HG02610 (cell line): ENCODE data around the gene R3HDM1.
A peak's percentile ranks its signal among the peaks of the same experiment; 100 is the strongest.
"Not testable (repeated sequence)": the region's sequence is repeated elsewhere in the genome, so short reads cannot be mapped to it uniquely, and the experiment has no call there.

ENCODE experiments used
- ATAC-seq: cut with Tn5 transposase; IDR thresholded peaks from one replicate; pipeline ENCODE4 v1.9.1; 2021; ENCODE audit warnings: mild to moderate bottlenecking, moderate library complexity; ENCODE audit not compliant: unreplicated experiment

Gene R3HDM1

DNA sequence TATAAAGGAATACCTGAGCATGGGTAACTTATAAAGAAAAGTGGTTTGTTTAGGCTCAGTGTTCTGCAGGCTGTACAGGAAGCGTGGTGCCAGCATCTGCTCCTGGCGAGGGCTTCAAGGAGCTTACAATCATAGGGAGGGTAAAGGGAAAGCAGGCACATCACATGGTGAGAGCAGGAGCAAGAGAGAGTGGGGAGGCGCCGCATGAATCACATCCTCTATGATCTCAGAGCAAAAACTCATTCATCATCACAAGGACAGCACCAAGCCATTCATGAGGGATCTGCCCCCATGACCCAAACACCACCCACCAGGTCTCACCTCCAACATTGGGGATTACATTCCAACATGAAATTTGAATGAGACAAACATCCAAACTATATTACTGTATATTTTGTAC is 32.5 kb downstream of the R3HDM1 start:
- no peak for ATAC-seq

DNA sequence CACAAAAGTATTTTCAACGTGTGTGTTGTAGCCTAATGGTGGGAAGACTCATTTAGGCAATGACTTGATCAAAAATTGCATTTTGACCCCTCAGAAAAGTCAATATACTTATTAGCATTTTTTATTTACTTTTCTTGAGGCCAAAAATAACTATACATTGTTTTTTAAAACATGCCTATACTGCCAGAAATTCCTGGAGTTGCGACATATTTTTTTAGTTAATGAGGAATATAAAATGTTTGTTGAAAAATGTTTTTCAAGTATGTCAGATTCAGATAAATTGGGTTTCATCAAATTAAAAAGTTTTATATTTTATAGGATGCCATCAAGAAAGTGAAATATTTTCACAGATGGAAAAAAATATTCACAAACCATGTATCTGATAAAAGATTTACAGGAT is 39.6 kb downstream of the R3HDM1 start:
- ATAC-seq = no peak

DNA sequence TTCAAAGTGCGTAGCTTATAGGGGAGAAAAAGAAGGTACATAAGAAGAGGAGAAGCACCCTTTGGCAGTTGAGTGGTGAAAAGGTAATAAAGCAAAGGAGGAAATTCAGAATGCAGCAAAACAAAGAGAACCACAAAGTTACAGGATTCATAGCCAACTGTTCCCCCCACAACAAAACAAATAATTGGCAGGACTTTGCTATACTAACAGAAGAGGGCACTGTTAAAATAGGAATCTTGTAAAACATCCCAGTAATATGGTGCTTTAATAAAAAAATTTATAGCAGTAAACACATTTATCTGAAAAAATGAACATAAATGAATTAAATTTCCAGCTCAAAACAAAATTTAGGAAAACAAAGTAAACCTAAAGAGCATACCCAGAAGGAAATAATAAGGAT is 42.3 kb downstream of the R3HDM1 start:
- no peak for ATAC-seq

DNA sequence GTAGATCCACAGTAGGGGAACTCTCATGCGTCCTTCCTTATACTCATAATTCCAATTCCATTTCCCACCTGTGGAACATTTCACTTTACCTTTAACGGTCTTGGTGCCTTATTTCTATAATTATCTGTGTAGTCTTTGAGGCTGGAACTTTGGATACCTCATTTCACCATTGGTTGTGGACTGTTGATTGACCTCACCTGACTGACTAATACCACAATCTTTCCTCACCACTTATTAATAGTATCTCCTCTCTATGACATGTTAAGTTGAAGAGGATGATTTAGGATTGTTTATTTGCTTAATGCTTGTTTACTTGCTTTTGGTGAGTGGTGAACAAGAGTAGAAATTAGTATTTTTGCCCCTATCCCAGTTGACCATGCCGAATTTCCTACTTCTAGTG is 50.0 kb downstream of the R3HDM1 start:
- ATAC-seq = no peak

DNA sequence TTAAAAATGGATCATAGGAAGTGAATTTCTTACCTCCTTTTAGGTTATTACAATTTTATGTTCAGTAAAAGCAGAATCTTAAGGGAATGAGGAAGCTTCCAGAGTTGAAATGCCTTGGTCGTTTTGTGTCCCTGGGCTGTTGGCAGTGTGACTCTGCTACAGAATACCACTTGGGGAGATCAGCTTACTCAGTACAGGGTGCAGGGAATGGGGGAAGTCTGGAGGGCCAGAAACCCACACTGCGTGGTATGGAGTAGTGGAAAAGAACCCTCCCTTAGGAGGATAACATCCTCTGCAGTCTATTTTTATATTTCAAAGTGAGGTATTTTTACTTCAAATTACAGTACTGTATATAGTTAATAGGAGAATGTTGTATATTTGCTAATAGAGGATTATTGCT is 51.1 kb downstream of the R3HDM1 start:
- ATAC-seq = no peak

DNA sequence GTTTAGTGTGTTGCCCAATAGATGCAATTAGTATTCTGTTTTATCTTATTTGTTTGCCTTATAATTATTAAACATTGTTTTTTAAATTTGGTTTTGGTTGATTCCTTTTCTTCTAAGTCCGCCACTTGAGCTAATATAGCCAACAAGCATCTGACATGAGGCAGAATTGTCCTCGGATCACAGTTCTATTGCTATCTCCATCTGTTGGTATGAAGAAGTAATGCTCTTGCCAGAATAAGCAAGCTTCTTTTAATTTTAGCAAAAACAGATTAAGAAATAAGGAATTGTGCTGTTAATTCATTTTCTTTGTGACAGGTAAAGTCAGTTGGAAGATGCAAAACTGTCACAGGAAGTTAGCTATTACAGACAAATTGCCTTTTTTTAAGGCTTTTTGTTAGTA is 54.3 kb downstream of the R3HDM1 start:
- ATAC-seq = no peak

DNA sequence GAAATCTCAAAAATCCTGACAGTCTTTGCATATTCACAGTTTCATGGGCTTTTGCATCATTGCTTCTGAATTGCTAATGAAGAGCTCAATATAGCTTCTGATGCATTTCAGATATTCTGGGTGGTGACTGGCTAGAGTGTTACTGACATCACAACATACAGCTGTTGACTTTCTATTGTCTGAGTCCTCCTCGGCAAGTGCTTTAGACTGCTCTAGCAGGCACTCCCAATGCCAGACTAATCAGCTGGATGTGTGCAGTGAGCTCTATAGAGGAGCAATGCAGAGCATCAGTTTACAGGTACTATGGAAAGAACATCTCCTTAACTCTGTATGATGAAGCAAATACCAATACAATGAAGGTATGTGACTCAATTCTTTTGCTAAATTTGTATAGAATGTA is 54.9 kb downstream of the R3HDM1 start:
- ATAC-seq = no peak

DNA sequence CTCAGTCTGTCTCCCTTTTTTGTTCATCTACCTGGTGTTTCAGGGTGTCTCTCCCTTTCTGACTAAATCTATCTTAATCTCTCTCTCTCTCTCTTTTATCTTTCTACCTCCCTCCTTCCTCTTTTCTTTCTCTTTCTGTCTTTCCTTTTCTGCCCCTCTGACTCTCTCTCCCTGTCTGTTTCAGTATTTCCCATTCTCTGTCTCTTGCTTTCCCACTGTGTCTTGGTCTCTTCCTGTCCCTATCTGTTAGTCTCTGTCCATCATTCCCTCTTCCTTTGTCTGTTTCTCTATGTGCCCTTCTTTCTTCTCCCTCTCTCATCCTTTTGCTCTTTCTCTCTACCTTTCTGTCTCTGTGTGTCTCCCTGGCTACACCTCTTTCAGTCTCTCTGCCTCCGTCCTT is 56.7 kb downstream of the R3HDM1 start:
- ATAC-seq = no peak

DNA sequence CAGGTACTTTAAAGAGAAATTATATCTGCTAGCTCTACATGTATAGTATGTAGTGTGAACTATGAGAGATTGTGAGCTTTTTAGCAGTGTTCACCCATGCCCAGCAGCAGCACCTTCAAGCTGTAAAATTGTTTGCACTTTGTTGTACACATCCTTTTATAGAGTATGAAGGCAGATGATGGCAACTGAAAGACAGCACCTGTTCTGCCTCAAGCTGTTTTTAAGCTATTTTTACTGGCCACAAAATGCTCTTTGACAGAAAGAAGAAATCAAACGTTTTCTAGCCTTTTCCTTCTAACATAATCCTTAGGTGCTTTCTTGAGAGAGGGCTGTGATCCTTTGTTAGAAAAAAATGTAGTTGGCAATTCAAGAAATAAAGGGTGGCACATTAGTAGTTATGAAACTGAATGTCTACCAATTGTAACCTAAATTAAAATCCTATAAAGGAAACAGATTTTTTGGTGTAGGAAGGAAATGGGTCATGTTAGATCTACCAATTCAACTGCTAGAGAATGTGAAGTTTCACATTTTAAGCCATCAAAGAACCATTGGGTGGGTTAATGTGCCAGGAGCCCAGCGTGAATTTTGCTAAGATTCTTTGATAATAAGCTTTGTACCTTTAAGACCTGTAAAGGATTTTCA is 59.5 kb downstream of the R3HDM1 start:
- ATAC-seq = peak; percentile 48

DNA sequence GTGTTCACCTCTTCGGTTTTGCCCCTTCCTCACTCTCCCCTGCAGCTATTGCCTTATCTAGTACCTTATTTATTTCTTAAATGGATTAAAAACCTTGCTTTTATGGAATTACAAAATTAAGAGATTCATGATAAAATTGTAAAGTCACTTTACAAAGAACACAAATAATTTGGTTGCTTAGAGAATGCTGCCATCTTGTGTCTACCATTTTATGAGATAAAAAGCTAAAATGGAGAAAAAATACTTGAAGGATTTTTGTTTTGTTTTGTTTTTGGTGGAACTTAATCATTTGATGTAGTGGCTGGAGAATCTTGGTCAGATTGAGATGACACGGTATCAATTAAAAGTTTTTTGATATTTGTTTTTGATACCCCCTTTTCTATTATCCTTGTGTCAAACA is 69.6 kb downstream of the R3HDM1 start:
- ATAC-seq = no peak

DNA sequence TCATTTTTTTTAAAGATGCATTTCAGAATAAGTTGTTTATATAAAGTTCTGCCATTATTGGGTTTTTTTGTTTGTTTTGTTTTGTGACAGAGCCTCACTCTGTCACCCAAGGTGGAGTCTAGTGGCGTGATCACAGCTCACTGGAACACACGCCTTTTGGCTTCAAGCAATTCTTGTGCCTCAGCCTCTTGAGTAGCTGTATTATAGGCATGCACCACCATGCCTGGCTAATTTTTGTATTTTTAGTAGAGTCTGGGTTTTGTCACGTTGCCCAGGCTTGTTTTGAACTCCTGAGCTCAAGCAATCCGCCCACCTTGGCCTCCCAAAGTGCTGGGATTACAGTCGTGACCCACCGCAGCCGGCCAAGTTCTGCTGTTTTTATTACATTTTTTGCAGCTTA is 72.3 kb downstream of the R3HDM1 start:
- no peak for ATAC-seq

DNA sequence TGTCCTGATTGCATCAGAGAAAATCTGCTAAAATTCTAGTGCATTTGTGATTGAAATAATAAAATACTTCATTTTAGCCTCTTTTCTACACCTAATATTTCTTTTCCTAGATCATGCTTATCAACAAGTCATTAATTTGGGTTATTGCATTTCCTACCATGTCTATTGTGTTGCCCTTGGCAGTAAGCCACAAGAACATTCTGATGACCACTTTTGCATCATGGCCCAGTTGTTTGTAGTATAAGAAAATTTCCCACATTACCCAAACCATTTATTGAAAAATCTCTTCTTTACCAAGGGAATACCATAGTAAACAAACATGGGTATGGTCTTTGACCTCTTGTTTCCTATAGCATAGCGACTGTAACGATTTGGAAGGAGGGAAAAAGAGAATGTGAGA is 76.3 kb downstream of the R3HDM1 start:
- ATAC-seq = no peak

DNA sequence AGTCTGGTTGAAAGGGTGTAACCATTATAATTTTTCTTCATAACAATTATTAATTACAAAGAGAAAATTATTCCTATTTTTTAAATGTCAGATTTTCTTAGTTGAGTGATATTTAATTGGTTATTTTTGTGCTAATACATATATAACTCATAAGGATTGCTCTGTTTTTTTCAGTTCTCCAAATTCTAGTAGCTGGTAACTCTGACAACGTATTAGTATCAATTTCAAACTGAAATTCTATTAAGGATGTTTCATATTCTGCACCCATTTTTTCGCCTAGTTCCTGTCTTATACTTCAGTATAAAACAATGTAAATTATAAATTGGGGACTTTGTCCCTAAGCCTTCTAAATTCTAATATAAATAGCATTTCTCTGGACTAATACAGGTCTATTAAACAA is 81.0 kb downstream of the R3HDM1 start:
- no peak for ATAC-seq

DNA sequence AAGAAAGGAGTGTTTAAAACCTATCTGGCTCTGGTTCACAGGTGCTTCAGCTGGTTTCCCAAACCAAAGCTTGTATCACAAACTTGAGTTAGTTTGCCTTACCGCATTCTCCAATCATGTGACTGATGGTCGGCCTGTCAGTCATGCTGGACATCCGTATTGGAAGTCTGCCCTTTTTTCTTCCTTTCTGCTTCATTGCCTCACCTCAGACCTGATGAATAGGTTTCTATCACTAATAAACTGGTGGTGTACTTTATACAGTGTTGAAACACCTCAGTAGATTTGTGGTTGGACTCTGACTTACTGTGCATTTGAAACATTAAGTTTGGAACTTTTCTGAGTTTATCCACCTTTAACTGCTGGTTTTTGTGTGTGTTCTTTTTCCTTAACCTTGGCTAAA is 84.1 kb downstream of the R3HDM1 start:
- ATAC-seq = no peak

DNA sequence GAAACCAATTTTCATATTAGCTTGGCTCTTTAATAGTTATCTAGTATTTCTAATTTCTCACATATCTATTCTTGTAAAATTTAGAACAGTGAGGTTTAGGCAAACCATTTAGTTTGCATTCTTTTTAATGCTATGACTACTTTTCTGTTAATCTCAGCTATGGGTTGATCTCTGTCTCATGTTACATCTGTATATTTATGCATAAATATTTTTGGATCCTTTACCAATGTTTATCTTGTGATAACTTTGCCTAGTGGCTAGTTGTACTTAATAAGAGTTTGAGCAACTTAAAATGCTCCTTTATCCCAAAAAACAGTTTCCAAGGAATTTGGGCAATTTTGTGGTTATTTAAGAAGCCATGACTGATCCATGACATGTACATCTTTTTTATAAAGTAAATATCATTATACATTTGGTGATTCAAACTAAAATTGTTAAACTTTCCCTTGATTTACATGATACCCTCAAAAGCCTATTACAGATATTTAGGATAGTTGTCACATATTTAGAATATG is 86.3 kb downstream of the R3HDM1 start:
- no peak for ATAC-seq

DNA sequence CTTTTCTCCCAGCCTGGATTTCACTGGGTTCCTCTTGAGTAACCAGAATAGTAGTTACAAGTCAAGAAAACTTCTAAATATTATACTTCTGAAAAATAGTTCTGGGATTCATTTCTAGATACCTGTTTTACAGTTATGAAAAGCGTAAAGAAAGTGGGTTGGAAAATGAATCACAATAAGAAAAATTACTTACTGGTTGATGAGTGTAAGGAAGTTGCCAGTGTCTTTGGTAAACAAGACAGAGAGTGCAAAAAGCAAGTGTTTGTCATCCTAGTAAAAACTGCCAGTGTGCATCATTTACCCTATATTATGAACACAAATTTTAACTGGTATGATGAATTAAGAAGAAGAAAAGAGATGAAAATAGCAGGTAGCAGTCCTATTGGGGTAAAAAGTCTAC is 88.9 kb downstream of the R3HDM1 start:
- ATAC-seq = peak; percentile 41

DNA sequence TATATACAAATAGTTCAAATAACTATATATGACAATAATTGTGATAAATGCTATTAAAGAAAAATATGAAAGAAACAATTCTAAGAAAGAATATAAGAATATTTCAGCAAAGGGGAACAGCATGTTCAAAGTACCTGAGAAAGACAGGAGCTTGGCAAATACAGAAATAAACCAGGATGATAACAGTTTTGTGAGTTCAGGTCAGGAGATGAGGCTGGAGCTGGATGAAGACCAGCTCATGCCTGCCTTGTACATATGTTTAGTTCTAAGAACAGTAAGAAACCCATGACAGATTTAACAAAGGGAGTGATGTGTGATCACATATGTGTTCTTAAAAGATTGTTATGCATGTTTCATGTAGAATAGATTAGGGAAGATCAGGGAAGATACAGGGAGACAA is 98.2 kb downstream of the R3HDM1 start:
- no peak for ATAC-seq

DNA sequence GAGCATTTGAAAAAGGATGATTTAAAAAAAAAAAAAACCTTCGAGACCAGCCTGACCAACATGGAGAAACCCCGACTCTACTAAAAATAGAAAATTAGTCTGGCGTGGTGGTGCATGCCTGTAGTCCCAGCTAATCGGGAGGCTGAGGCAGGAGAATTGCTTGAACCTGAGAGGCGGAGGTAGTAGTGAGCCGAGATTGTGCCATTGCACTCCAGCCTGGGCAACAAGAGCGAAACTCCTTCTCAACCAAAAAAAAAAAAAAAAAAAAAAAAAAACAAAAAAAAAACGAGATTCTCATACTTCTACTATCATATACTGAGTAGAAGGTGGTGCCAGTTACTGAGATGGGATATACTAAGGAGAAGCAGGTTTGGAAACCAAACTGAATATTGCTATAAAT is 98.8 kb downstream of the R3HDM1 start:
- not testable (repeated sequence) for ATAC-seq

DNA sequence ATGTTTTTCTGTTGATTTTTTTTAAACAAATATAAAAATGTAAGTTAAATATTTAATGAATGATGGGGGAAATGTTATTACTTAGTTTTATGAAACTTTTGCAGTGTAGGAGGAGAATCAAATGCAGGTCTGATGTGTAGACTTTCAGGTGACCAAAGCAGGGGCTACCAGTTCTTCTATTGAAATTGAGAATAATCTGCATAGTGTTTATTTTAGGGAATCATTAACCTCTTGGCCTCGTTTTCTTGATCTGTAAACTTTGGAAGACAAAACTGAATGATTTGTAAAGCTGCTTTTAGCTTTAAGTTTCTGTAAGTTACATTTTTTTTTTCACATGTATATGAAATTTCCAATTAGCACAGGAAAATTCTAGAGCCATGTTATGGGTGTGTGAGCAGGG is 99.2 kb downstream of the R3HDM1 start:
- ATAC-seq = no peak

DNA sequence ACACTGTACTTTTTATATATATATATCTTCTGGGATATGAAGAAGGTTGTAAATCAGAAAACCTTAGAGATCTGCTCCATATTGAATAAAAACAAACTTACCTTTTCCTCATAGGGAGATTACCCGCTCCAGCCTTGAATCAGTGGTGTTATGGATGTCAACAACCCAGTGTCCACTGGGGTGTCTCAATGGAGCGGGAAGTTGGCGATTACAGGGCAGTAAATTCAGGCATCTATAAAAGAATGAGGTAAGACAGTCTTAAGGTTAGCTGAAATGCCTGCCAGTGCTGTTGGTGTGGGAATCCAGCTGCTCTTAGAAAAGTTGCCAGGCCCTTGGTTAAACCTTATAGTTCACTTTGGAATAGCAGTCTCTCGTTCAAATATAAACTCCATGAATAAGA is 102.3 kb downstream of the R3HDM1 start:
- ATAC-seq = no peak

DNA sequence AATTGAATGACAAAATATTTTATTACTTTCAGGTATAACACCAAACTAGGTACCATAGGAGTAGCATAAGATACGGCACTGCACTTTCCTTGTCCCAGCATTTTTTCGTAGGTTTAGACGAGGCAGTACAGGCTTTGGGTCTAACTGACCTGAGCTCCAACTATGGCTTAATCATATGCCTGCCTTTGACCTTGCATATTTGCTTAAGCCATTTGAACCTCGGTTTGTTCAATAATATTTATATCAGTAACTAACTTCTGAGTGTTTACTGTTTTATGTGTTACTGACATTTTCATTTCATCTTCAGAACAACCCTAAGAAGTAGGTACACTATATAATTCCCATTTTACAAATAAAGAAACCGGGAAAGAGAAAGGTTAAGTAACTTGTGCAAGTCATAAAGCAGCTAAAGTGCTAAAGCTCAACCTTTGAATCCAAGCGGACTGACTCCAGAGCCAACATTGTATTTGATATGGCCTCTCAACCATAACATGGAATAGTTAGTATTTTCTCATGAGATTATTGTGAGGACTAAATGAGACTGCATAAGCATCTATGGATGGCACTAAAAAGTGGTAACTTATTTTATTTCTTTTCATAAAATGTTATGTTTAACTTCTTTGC is 104.0 kb downstream of the R3HDM1 start:
- ATAC-seq = no peak

DNA sequence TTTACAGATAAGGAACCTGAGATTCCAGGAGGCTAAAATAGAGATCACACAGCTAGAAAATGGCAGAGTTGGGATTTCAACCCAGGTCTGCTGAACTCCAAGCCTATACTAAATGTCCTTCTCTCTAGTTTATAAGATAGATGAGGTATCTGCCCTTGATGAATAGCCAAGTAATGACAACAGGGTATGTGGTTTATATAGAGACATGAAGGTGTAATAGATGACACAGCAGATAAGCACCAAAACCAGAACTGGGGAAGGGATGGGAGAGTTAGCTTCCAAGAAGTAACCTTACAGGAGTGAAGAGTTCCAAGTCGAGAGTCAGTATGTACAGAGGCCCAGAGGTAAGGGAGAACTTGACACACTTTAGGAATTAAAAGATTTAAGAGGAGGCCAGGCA is 105.7 kb downstream of the R3HDM1 start:
- ATAC-seq = peak; percentile 13
